CD14-positive monocyte (primary cell): ENCODE results near the gene ARFGEF3. TPM values are rescaled to one million over a fixed set of nuclear protein-coding genes. Genes with fewer than 3 reads are reported as not detected.

Experiments
- DNase-seq, 3 donors: peaks; one replicate each; pipeline ENCODE4 v3.0.0-alpha.2; 2011 to 2022
- H2AFZ ChIP-seq: 2 replicates; pipeline ENCODE4 v1.6.0; 2012; ENCODE audit warnings: mild to moderate bottlenecking, low read depth, low read length, inconsistent platforms; ENCODE audit not compliant: insufficient read depth, poor library complexity, severe bottlenecking
- H3K27ac ChIP-seq, 2 donors: 1 replicate in 1 of 2; 2 replicates in 1 of 2; pipeline ENCODE4 v1.5.1; 2012 to 2013; ENCODE audit warnings: low read length in 2 of 2, control low read depth in 1 of 2, inconsistent platforms in 1 of 2, low read depth in 1 of 2, mild to moderate bottlenecking in 1 of 2
- H3K27me3 ChIP-seq, 2 donors: one replicate each; pipeline versions ENCODE4 v1.6.0 to v1.6.1; 2011 to 2013; ENCODE audit warnings: low read length in 2 of 2; ENCODE audit not compliant: control insufficient read depth in 2 of 2, insufficient read depth in 2 of 2
- H3K36me3 ChIP-seq, 2 donors: replicated peaks in 1 of 2; 1 replicate in 1 of 2; 2 replicates in 1 of 2; pipeline versions ENCODE4 v1.5.1 to v1.6.1; 2012 to 2013; ENCODE audit warnings: low read length in 2 of 2, control low read depth in 1 of 2, inconsistent platforms in 1 of 2, mild to moderate bottlenecking in 1 of 2; ENCODE audit not compliant: insufficient read depth in 2 of 2, control insufficient read depth in 1 of 2
- H3K4me1 ChIP-seq, 2 donors: 1 replicate in 1 of 2; 2 replicates in 1 of 2; pipeline versions ENCODE4 v1.5.1 to v1.6.1; 2012 to 2013; ENCODE audit warnings: low read length in 2 of 2, control low read depth in 1 of 2, inconsistent platforms in 1 of 2, mild to moderate bottlenecking in 1 of 2, moderate library complexity in 1 of 2; ENCODE audit not compliant: insufficient read depth in 2 of 2, control insufficient read depth in 1 of 2
- H3K4me2 ChIP-seq: replicated peaks from 2 replicates; pipeline ENCODE3; 2012; ENCODE audit warnings: low read length, moderate library complexity, mild to moderate bottlenecking; ENCODE audit not compliant: poor library complexity, severe bottlenecking; ENCODE audit errors: extremely low read depth
- H3K4me3 ChIP-seq, 3 experiments: fragments of 200-600 bp in 1 of 3; sonication (generic) in 1 of 3; replicated peaks in 1 of 3; 1 replicate in 2 of 3; 2 replicates in 1 of 3; pipeline ENCODE4 v1.5.1; 2011 to 2013; ENCODE audit warnings: low read length in 3 of 3, mild to moderate bottlenecking in 3 of 3, control low read depth in 2 of 3, low read depth in 2 of 3, inconsistent platforms in 1 of 3, moderate library complexity in 1 of 3
- H3K79me2 ChIP-seq: 2 replicates; pipeline ENCODE4 v1.6.0; 2012; ENCODE audit warnings: mild to moderate bottlenecking, control low read depth, inconsistent platforms, low read length, moderate library complexity; ENCODE audit not compliant: insufficient read depth
- H3K9ac ChIP-seq: 2 replicates; pipeline ENCODE4 v1.6.0; 2017; ENCODE audit warnings: low read length, mild to moderate bottlenecking; ENCODE audit not compliant: insufficient read depth, poor library complexity, severe bottlenecking
- H3K9me3 ChIP-seq, 2 donors: replicated peaks in 1 of 2; 1 replicate in 1 of 2; 2 replicates in 1 of 2; pipeline versions ENCODE4 v1.5.1 to v1.6.1; 2012 to 2013; ENCODE audit warnings: low read length in 2 of 2, control low read depth in 1 of 2; ENCODE audit not compliant: control insufficient read depth in 1 of 2, insufficient read depth in 1 of 2
- H4K20me1 ChIP-seq: 2 replicates; pipeline ENCODE4 v1.6.0; 2012; ENCODE audit warnings: mild to moderate bottlenecking, low read length, control low read depth, moderate library complexity; ENCODE audit not compliant: insufficient read depth
- H3K27ac Mint-ChIP-seq, 7 donors: one replicate each; pipeline ENCODE4 v1.8.0; 2020; ENCODE audit warnings: mild to moderate bottlenecking in 7 of 7, mixed read lengths in 7 of 7, moderate library complexity in 6 of 7, inconsistent platforms in 2 of 7
- H3K27me3 Mint-ChIP-seq, 3 donors: one replicate each; pipeline ENCODE4 v1.8.0; 2021 to 2022; ENCODE audit warnings: low read depth in 3 of 3, mild to moderate bottlenecking in 3 of 3, mixed read lengths in 3 of 3, moderate library complexity in 3 of 3, inconsistent platforms in 1 of 3
- H3K36me3 Mint-ChIP-seq, 2 donors: one replicate each; pipeline ENCODE4 v1.8.0; 2020; ENCODE audit warnings: mixed read lengths in 2 of 2, inconsistent platforms in 1 of 2, mild to moderate bottlenecking in 1 of 2
- H3K4me1 Mint-ChIP-seq: one replicate; pipeline ENCODE4 v1.8.0; 2020; ENCODE audit warnings: mild to moderate bottlenecking, mixed read lengths
- H3K4me3 Mint-ChIP-seq, 2 donors: one replicate each; pipeline ENCODE4 v1.8.0; 2020; ENCODE audit warnings: mild to moderate bottlenecking in 2 of 2, mixed read lengths in 2 of 2, moderate library complexity in 1 of 2
- H3K9me3 Mint-ChIP-seq, 7 donors: one replicate each; pipeline ENCODE4 v1.8.0; 2020 to 2022; ENCODE audit warnings: mixed read lengths in 7 of 7, mild to moderate bottlenecking in 6 of 7, moderate library complexity in 6 of 7, inconsistent platforms in 2 of 7
- WGBS: methylation state at CpG from one replicate; pipeline ENCODE4 v1.1.5; 2013; ENCODE audit warnings: missing lambda C conversion rate; ENCODE audit not compliant: insufficient coverage; 5-methylcytosine and 5-hydroxymethylcytosine counted together
- intact Hi-C, 2 donors: fragments of 100-400 bp; cut with micrococcal nuclease; formaldehyde crosslinking; loops; one replicate each; pipeline versions ENCODE4 v1.15.0 to v1.15.1; 2023
- polyA plus RNA-seq, 3 donors: library from polyadenylated mRNA; depleted of rRNA in 1 of 3; unstranded in 2 of 3; stranded (reverse) in 1 of 3; fragments of 300-500 nt in 2 of 3; fragments of >200 nt in 1 of 3; fragmentation: Illumina TruSeq in 2 of 3; gene quantifications; 1 replicate in 2 of 3; 2 replicates in 1 of 3; pipeline ENCODE4 v1.2.3, GENCODE V29; 2012 to 2021
- TF ChIP-seq, protein P1 (sequence below): fragments of 200-600 bp; IDR thresholded peaks from one replicate; pipeline ENCODE4 v1.8.0; 2022; ENCODE audit warnings: antibody characterized with exemption, mild to moderate bottlenecking

ARFGEF3 gene
- polyA plus RNA-seq, 3 donors, result not detected

DNA sequence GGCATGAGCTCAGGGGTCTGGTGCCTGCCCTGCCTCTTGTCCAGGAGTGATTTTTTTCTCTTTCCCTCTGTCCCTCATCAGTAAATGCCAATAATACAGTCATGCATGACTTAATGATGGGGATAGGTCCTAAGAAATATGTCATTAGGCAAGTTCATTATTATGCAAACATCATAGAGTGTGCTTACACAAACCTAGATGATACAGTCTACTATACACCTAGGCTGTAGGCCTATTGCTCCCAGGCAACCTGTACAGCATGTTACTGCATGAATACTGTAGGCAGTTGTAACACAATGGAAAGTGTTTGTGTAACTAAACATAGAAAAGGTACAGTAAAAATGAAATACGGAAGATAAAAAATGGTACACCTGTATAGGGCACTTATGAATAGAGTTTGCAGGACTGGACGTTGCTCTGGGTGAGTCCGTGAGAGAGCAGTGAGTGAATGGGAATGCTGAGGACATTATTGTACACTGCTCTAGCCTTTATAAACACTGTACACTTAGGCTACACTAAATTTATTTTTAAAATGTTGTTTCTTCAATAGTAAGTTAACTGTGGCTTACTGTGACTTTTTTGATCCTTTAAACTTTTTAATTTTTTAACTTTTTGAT is 34.5 kb downstream of the ARFGEF3 start:
- no peaks in the 10 kb centered on the region for H3K4me1 ChIP-seq
- H3K36me3 ChIP-seq, result no peaks in the 10 kb centered on the region
- H3K9me3 ChIP-seq, result no peaks in the 10 kb centered on the region
- H3K36me3 Mint-ChIP-seq, result no peaks in the 10 kb centered on the region
- no peak overlapping the region for H2AFZ ChIP-seq
- 100% methylated on average over 1 of the region's 3 CpGs for WGBS
- no peaks in the 10 kb centered on the region for H4K20me1 ChIP-seq
- no peak overlapping the region for H3K4me3 ChIP-seq
- no peak overlapping the region for H3K27ac Mint-ChIP-seq
- no peak overlapping the region for H3K4me2 ChIP-seq
- no peak for DNase-seq
- peaks cover 0 to 10% (median 4%) of the 10 kb centered on the region in 7 donors for H3K9me3 Mint-ChIP-seq
- no peak overlapping the region for H3K27ac ChIP-seq
- TF ChIP-seq, protein P1, sequence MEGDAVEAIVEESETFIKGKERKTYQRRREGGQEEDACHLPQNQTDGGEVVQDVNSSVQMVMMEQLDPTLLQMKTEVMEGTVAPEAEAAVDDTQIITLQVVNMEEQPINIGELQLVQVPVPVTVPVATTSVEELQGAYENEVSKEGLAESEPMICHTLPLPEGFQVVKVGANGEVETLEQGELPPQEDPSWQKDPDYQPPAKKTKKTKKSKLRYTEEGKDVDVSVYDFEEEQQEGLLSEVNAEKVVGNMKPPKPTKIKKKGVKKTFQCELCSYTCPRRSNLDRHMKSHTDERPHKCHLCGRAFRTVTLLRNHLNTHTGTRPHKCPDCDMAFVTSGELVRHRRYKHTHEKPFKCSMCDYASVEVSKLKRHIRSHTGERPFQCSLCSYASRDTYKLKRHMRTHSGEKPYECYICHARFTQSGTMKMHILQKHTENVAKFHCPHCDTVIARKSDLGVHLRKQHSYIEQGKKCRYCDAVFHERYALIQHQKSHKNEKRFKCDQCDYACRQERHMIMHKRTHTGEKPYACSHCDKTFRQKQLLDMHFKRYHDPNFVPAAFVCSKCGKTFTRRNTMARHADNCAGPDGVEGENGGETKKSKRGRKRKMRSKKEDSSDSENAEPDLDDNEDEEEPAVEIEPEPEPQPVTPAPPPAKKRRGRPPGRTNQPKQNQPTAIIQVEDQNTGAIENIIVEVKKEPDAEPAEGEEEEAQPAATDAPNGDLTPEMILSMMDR, result no peak
- H3K9ac ChIP-seq, result no peak overlapping the region
- H3K79me2 ChIP-seq, result no peaks in the 10 kb centered on the region
- no peaks in the 10 kb centered on the region for H3K4me1 Mint-ChIP-seq
- H3K4me3 Mint-ChIP-seq, result no peak overlapping the region
- intact Hi-C loops, result no loop called here
- peaks cover 2 to 5% (median 3%) of the 10 kb centered on the region in 3 donors for H3K27me3 Mint-ChIP-seq
- no peaks in the 10 kb centered on the region for H3K27me3 ChIP-seq

DNA sequence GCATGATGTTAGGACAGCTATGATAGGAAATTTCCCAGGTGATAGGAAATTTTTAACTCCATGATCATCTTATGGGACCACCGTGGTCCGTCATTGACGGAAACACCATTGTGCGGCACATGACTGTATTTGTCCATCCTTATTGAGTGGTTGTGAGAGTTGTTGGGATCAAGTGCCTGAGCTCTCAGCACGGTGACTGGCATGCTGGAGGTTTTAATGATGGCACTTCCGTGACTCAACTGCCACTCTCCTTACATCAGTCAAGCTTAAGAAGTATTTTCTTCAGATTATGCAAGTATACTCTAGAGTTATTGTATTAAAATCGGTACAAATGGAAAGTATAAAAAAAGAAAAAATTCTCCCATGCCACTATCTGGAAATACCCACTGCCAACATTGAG is 35.8 kb downstream of the ARFGEF3 start:
- no peak for DNase-seq
- Mint-ChIP-seq H3K9me3 (peaks cover 0 to 10% (median 3%) of the 10 kb centered on the region in 7 donors), H3K27me3 (peaks cover 2 to 3% (median 3%) of the 10 kb centered on the region in 3 donors), H3K4me1 (no peaks in the 10 kb centered on the region), H3K27ac (no peak overlapping the region), H3K36me3 (no peaks in the 10 kb centered on the region), H3K4me3 (no peak overlapping the region)
- Histone ChIP-seq H3K4me3 (no peak overlapping the region), H3K79me2 (no peaks in the 10 kb centered on the region), H3K4me1 (no peaks in the 10 kb centered on the region), H3K4me2 (no peak overlapping the region), H3K9me3 (no peaks in the 10 kb centered on the region), H3K36me3 (no peaks in the 10 kb centered on the region), H2AFZ (no peak overlapping the region), H4K20me1 (no peaks in the 10 kb centered on the region), H3K27me3 (no peaks in the 10 kb centered on the region), H3K9ac (no peak overlapping the region), H3K27ac (no peak overlapping the region)
- intact Hi-C loops, result no loop called here
- TF ChIP-seq, protein P1, result no peak
- WGBS, result 95% methylated on average over 4 of the region's 7 CpGs
